Loucy (cell line): ENCODE data around the gene MAVS.

Experiments
- H2AFZ ChIP-seq: fragments of 200-600 bp; sonication (generic); 2 replicates; pipeline ENCODE4 v1.6.0; 2016; ENCODE audit warnings: antibody characterized with exemption, mild to moderate bottlenecking, low read length, moderate library complexity
- H3F3A ChIP-seq: fragments of 200-600 bp; 2 replicates; pipeline ENCODE4 v1.6.0; 2016; ENCODE audit warnings: antibody characterized with exemption, low read depth, mild to moderate bottlenecking
- H3K27me3 ChIP-seq: fragments of 200-600 bp; sonication (generic); 2 replicates; pipeline ENCODE4 v1.6.1; 2014; ENCODE audit warnings: low read length, mild to moderate bottlenecking; ENCODE audit not compliant: insufficient read depth, poor library complexity, severe bottlenecking
- H3K36me3 ChIP-seq: fragments of 200-600 bp; sonication (generic); 2 replicates; pipeline ENCODE4 v1.6.1; 2016; ENCODE audit warnings: low read length; ENCODE audit not compliant: insufficient read depth
- H3K4me1 ChIP-seq: fragments of 200-600 bp; sonication (generic); 2 replicates; pipeline ENCODE4 v1.5.1; 2014; ENCODE audit warnings: low read length, mild to moderate bottlenecking; ENCODE audit not compliant: insufficient read depth, poor library complexity, severe bottlenecking
- H3K4me2 ChIP-seq: fragments of 200-600 bp; sonication (generic); 2 replicates; pipeline ENCODE4 v1.6.0; 2014; ENCODE audit warnings: antibody characterized with exemption, low read length, low read depth, mild to moderate bottlenecking; ENCODE audit not compliant: poor library complexity, severe bottlenecking
- H3K4me3 ChIP-seq: fragments of 200-600 bp; sonication (generic); 2 replicates; pipeline ENCODE4 v1.5.1; 2014; ENCODE audit warnings: low read length, mild to moderate bottlenecking, mixed read lengths; ENCODE audit not compliant: poor library complexity, severe bottlenecking
- H3K79me2 ChIP-seq: fragments of 200-600 bp; sonication (generic); 2 replicates; pipeline ENCODE4 v1.6.1; 2014; ENCODE audit warnings: low read length; ENCODE audit not compliant: insufficient read depth
- H3K9ac ChIP-seq: fragments of 200-600 bp; sonication (generic); 2 replicates; pipeline ENCODE4 v1.6.0; 2014; ENCODE audit warnings: mild to moderate bottlenecking, low read depth, low read length, moderate library complexity; ENCODE audit not compliant: poor library complexity, severe bottlenecking
- H3K9me2 ChIP-seq: fragments of 200-600 bp; sonication (generic); replicated peaks from 2 replicates; pipeline ENCODE4 v1.6.1; 2016; ENCODE audit warnings: low read depth, low read length, mixed read lengths
- H3K9me3 ChIP-seq: fragments of 200-600 bp; sonication (generic); 2 replicates; pipeline ENCODE4 v1.6.1; 2014; ENCODE audit warnings: mild to moderate bottlenecking, antibody characterized with exemption, low read length, low read depth; ENCODE audit not compliant: insufficient read depth
- H4K20me1 ChIP-seq: fragments of 200-600 bp; sonication (generic); 2 replicates; pipeline ENCODE4 v1.6.0; 2014; ENCODE audit warnings: antibody characterized with exemption, low read length, mild to moderate bottlenecking; ENCODE audit not compliant: insufficient read depth, poor library complexity, severe bottlenecking
- EZH2phosphoT487 ChIP-seq: fragments of 200-600 bp; IDR thresholded peaks from 2 replicates; pipeline ENCODE4 v1.6.1; 2018; ENCODE audit warnings: antibody characterized with exemption, mild to moderate bottlenecking, moderate library complexity, borderline replicate concordance
- TF ChIP-seq, protein P1 (sequence below): fragments of 200-600 bp; sonication (generic); conservative IDR thresholded peaks from 2 replicates; pipeline ENCODE4 v1.5.1; 2014; ENCODE audit warnings: mild to moderate bottlenecking, antibody characterized with exemption, low read length

Gene MAVS

DNA sequence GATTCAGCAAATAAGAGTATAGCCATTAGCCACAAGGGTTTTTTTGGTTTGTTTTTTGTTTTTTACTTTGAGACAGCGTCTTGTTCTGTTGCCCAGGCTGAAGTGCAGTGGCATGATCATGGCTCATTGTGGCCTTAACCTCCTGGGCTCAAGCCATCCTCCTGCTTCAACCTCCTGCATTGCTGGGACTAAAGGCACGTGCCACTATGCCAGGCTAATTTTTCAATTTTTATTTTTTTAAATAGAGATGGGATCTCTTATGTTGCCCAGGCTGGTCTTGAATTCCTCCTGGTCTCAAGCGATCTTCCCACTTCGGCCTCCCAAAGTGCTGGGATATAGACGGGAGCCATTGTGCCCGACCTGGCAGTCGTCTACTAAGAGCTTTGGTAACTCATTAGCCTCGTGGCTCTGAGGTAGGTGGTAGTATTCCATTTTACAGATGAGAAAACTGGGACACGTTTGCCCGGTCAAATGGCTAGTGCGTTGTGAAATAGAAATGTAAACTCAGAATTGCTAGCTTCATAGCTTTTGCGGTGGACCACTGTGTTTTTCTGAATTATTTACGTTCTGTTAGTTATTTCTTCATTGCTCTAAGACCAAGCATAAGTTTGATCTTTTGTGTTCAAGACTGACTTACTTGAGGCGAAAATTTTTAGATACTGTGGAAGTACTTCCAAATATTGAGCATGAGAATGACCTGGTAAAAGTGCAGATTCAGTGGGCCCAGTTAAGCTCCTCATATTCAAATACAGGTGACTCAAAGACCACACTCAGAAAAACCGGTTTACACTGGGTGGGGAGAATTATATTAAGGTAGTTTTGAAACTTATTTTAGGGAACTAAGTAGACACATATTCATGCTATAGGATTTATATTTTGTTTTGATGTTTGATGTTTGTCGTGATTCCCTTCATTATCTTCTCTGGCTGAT lies 44.6 kb downstream of the MAVS start:
- TF ChIP-seq, protein P1, sequence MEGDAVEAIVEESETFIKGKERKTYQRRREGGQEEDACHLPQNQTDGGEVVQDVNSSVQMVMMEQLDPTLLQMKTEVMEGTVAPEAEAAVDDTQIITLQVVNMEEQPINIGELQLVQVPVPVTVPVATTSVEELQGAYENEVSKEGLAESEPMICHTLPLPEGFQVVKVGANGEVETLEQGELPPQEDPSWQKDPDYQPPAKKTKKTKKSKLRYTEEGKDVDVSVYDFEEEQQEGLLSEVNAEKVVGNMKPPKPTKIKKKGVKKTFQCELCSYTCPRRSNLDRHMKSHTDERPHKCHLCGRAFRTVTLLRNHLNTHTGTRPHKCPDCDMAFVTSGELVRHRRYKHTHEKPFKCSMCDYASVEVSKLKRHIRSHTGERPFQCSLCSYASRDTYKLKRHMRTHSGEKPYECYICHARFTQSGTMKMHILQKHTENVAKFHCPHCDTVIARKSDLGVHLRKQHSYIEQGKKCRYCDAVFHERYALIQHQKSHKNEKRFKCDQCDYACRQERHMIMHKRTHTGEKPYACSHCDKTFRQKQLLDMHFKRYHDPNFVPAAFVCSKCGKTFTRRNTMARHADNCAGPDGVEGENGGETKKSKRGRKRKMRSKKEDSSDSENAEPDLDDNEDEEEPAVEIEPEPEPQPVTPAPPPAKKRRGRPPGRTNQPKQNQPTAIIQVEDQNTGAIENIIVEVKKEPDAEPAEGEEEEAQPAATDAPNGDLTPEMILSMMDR, result no peak
- no peak for TF ChIP-seq EZH2phosphoT487
- H3K36me3 ChIP-seq, result no peaks in the 10 kb centered on the region
- H3K27me3 ChIP-seq, result no peaks in the 10 kb centered on the region
- peaks cover 57% of the 10 kb centered on the region for H4K20me1 ChIP-seq
- peak overlapping the region; percentile 87 for H3K4me3 ChIP-seq
- no peaks in the 10 kb centered on the region for H3K9me2 ChIP-seq
- peaks cover 39% of the 10 kb centered on the region for H3K4me1 ChIP-seq
- no peaks in the 10 kb centered on the region for H3F3A ChIP-seq
- peaks cover 88% of the 10 kb centered on the region for H3K79me2 ChIP-seq
- peak overlapping the region; percentile 95 for H3K9ac ChIP-seq
- no peak overlapping the region for H2AFZ ChIP-seq
- no peaks in the 10 kb centered on the region for H3K9me3 ChIP-seq
- H3K4me2 ChIP-seq, result peak overlapping the region; percentile 96

DNA sequence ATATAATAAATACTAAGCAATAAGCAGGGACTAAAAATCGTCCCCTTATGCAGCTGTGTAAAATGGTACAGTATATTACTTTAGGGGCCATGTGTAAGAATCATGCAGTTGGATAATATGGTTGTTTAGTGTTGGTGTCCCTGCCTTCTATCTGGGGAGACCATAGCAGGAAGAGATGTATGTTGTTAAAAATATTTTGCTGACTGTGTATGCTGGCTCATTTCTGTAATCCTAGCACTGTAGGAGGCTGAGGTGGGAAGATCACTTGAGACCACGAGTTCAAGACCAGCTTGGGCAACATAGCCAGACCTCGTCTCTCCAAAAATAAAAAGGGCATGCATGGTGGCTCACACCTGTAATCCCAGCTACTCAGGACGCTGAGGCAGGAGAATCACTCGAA lies 48.2 kb downstream of the MAVS start:
- Histone ChIP-seq H4K20me1 (peaks cover 89% of the 10 kb centered on the region), H3K36me3 (peaks cover 3% of the 10 kb centered on the region; the same call in 1 of the 2 replicates), H2AFZ (no peak overlapping the region), H3K4me3 (peak overlapping the region; percentile 49), H3K4me1 (peaks cover 47% of the 10 kb centered on the region), H3K9me2 (no peaks in the 10 kb centered on the region), H3K79me2 (peaks cover 100% of the 10 kb centered on the region), H3K4me2 (peak overlapping the region; percentile 96), H3K9ac (no peak overlapping the region), H3F3A (no peaks in the 10 kb centered on the region), H3K27me3 (no peaks in the 10 kb centered on the region), H3K9me3 (no peaks in the 10 kb centered on the region)
- TF ChIP-seq, protein P1, result no peak
- no peak for TF ChIP-seq EZH2phosphoT487

DNA sequence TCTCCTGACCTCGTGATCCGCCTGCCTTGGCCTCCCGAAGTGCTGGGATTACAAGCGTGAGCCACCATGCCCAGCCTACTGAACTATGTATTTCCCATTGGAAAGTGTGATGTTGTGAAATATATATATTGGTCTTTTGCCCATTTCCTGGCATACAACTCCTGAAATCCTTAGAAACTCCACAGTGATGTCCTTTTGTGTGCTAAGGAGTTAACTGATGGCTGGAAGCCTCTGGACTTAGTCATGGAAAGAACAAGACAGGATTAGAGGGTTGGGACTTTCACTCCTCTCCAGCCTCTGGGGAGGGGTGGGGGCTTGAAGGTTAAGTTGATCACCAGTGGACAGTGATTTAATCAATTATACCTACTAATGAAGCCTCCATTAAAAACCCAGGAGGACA lies 49.7 kb downstream of the MAVS start:
- Histone ChIP-seq H3K27me3 (no peaks in the 10 kb centered on the region), H3K4me2 (peak overlapping the region; percentile 96), H2AFZ (no peak overlapping the region), H3K36me3 (peaks cover 3% of the 10 kb centered on the region; the same call in 1 of the 2 replicates), H3K9me2 (no peaks in the 10 kb centered on the region), H3K4me3 (peak overlapping the region; percentile 49), H3F3A (no peaks in the 10 kb centered on the region), H4K20me1 (peaks cover 89% of the 10 kb centered on the region), H3K9ac (no peak overlapping the region), H3K9me3 (no peaks in the 10 kb centered on the region), H3K4me1 (peaks cover 48% of the 10 kb centered on the region), H3K79me2 (peaks cover 100% of the 10 kb centered on the region)
- no peak for TF ChIP-seq EZH2phosphoT487
- TF ChIP-seq, protein P1, result no peak
